ENCODE results near the gene MAGEB17. TPM values are rescaled to one million over a fixed set of nuclear protein-coding genes. Genes with fewer than 3 reads are reported as not detected.

MAGEB17 gene
- polyA plus RNA-seq, 1 donor (not counting 4 experiments of a cell fraction or from before 2014, with no cell fraction given) = not detected

DNA sequence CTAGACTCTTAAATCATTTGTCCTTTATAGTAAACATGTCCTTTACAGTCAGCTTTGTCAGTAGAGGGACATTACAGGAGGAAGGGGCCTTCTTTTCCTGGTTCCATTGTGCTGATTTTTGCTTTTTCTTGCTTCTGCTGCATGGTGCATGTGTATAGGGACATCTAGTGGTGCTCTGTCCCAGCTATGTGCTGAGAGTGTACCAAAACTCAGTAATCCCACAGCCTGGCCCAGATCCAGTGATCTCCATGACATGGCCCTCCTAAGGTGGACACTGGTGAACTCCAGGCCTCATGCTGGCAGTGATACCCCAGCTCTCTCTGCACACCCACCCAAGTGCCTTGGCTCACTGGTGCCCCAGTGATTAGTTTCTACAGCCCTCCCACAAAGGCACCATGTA is 45.2 kb downstream of the MAGEB17 start:
- peak; percentile 36 for FAIRE-seq
- dilution Hi-C loops (cut with MboI; ENCODE audit: extremely low pct_ligation_motif_present, low sequenced_read_pairs) = no loop called here
- no peak for DNase-seq (ENCODE audit: low read depth, low spot score)

DNA sequence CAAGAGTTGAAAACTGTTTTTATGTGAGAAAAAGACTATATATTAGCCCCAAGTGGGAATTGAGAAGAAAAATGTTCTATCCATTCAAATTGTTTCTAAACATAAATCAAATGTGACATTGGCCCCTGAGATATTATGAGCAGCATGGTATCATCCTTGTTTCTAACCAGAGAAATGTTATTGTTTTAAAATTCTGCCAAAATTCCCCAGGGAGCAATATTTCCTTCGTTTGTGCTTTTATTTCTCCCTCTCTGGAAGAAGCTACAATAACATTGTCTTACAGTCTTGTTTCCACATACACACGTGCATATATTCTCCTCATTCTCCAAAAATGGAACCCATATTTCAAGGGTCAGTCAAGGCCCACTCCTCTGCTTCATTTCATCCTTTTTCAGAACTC is 46.7 kb downstream of the MAGEB17 start:
- no peak overlapping the region for H3K4me2 ChIP-seq (ENCODE audit: control insufficient read depth, extremely low read depth, insufficient read depth, low read depth, low read length)
- no peak for FAIRE-seq
- dilution Hi-C loops (cut with MboI; ENCODE audit: extremely low pct_ligation_motif_present, low sequenced_read_pairs) = no loop called here
- no peak overlapping the region for H3K27ac ChIP-seq (ENCODE audit: control insufficient read depth, insufficient read depth, low read length)
- no peaks in the 10 kb centered on the region for H3K9me1 ChIP-seq (ENCODE audit: control insufficient read depth, extremely low read depth, insufficient read depth, low read length)
- TF ChIP-seq, protein P1, sequence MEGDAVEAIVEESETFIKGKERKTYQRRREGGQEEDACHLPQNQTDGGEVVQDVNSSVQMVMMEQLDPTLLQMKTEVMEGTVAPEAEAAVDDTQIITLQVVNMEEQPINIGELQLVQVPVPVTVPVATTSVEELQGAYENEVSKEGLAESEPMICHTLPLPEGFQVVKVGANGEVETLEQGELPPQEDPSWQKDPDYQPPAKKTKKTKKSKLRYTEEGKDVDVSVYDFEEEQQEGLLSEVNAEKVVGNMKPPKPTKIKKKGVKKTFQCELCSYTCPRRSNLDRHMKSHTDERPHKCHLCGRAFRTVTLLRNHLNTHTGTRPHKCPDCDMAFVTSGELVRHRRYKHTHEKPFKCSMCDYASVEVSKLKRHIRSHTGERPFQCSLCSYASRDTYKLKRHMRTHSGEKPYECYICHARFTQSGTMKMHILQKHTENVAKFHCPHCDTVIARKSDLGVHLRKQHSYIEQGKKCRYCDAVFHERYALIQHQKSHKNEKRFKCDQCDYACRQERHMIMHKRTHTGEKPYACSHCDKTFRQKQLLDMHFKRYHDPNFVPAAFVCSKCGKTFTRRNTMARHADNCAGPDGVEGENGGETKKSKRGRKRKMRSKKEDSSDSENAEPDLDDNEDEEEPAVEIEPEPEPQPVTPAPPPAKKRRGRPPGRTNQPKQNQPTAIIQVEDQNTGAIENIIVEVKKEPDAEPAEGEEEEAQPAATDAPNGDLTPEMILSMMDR (optimal IDR thresholded peaks at IDR 0.05 in 1 of 3, IDR thresholded peaks at IDR 0.05 in 1 of 3, conservative IDR thresholded peaks at IDR 0.05 in 1 of 3; ENCODE audit: extremely low read depth in 1 of 3, insufficient read depth in 2 of 3, low read length in 3 of 3) = no peak
- TF ChIP-seq EZH2 (IDR thresholded peaks at IDR 0.05; ENCODE audit: low read length) = no peak
- no peaks in the 10 kb centered on the region for H3K36me3 ChIP-seq (ENCODE audit: control insufficient read depth in 2 of 2, extremely low read depth in 1 of 2, insufficient read depth in 2 of 2, low read length in 2 of 2)
- no peak overlapping the region for H3K9ac ChIP-seq (ENCODE audit: control insufficient read depth, extremely low read depth, insufficient read depth, low read length)
- H4K20me1 ChIP-seq (ENCODE audit: control insufficient read depth, extremely low read depth, insufficient read depth, low read length) = no peaks in the 10 kb centered on the region
- no peak for DNase-seq (ENCODE audit: low read depth, low spot score)
- H3K79me2 ChIP-seq (ENCODE audit: control insufficient read depth, insufficient read depth, low read length) = no peaks in the 10 kb centered on the region
- H3K4me3 ChIP-seq (ENCODE audit: control insufficient read depth in 2 of 3, extremely low read depth in 1 of 3, insufficient read depth in 2 of 3, low read depth in 1 of 3, low read length in 3 of 3) = no peak overlapping the region
- H2AFZ ChIP-seq (ENCODE audit: control insufficient read depth, low read length) = no peak overlapping the region
- H3K4me1 ChIP-seq (ENCODE audit: control insufficient read depth, extremely low read depth, insufficient read depth, low read length) = no peaks in the 10 kb centered on the region
- H3K27me3 ChIP-seq (ENCODE audit: control insufficient read depth, extremely low read depth, insufficient read depth, low read length) = no peaks in the 10 kb centered on the region
- no peaks in the 10 kb centered on the region for H3K9me3 ChIP-seq (ENCODE audit: control insufficient read depth, low read depth, low read length)

More for the DNA sequence above, 45.2 kb downstream of the MAGEB17 start:
- Histone ChIP-seq H3K79me2 (ENCODE audit: control insufficient read depth, insufficient read depth, low read length) (no peaks in the 10 kb centered on the region), H3K36me3 (ENCODE audit: control insufficient read depth in 2 of 2, extremely low read depth in 1 of 2, insufficient read depth in 2 of 2, low read length in 2 of 2) (no peaks in the 10 kb centered on the region), H3K27me3 (ENCODE audit: control insufficient read depth, extremely low read depth, insufficient read depth, low read length) (no peaks in the 10 kb centered on the region), H4K20me1 (ENCODE audit: control insufficient read depth, extremely low read depth, insufficient read depth, low read length) (no peaks in the 10 kb centered on the region), H3K9ac (ENCODE audit: control insufficient read depth, extremely low read depth, insufficient read depth, low read length) (no peak overlapping the region), H3K9me1 (ENCODE audit: control insufficient read depth, extremely low read depth, insufficient read depth, low read length) (no peaks in the 10 kb centered on the region), H2AFZ (ENCODE audit: control insufficient read depth, low read length) (no peak overlapping the region), H3K4me1 (ENCODE audit: control insufficient read depth, extremely low read depth, insufficient read depth, low read length) (no peaks in the 10 kb centered on the region), H3K4me2 (ENCODE audit: control insufficient read depth, extremely low read depth, insufficient read depth, low read depth, low read length) (no peak overlapping the region), H3K27ac (ENCODE audit: control insufficient read depth, insufficient read depth, low read length) (no peak overlapping the region), H3K4me3 (ENCODE audit: control insufficient read depth in 2 of 3, extremely low read depth in 1 of 3, insufficient read depth in 2 of 3, low read depth in 1 of 3, low read length in 3 of 3) (no peak overlapping the region), H3K9me3 (ENCODE audit: control insufficient read depth, low read depth, low read length) (no peaks in the 10 kb centered on the region)
- TF ChIP-seq, protein P1 (optimal IDR thresholded peaks at IDR 0.05 in 1 of 3, IDR thresholded peaks at IDR 0.05 in 1 of 3, conservative IDR thresholded peaks at IDR 0.05 in 1 of 3; ENCODE audit: extremely low read depth in 1 of 3, insufficient read depth in 2 of 3, low read length in 3 of 3) = peak; percentile 22 to 64 (median 29)
- TF ChIP-seq EZH2 (IDR thresholded peaks at IDR 0.05; ENCODE audit: low read length) = no peak
